ENCODE results near the gene CST9.

The CST9 gene, protein sequence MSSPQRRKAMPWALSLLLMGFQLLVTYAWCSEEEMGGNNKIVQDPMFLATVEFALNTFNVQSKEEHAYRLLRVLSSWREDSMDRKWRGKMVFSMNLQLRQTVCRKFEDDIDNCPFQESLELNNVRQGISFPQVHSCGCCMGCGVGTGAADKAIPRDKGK

DNA sequence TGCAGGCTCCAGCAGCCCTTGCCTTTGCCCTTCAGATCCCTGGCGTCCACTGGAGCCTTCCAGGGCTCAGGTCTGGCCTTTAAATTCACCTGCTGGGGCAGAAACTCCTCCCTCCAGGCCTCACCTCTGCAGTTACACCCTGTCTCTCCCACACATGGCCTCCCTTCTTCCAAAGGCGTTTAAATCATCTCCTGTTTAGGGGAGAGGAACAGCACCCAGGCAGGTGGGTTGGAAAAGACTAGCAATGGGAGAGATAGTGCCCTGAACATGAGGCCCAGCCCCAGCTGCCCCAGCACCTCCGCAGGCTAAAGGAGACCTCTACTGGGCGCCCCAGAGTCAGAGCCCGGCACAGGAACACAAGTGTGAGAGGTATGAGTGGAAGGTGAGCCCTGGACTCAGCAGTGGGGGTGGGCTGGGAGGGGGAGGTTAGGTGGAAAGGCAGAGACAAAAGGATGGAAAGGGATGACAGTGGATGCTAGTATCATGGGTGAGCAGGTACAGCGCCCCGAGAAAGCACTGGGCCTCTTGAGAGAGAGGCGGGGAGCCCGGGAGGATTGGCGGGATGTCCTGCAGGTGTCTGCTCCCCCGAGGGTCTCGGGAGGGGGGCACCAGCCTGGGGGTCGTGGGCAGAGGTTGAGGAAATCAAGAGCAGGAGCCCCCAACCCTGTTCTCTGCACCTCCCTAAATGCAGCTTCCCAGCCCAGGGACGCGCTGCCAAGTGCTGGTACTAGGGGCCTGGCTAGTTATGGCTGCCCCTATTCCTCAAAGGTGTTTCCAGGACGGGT lies at the start of gene CST9:
TSS of gene CST9 (minus strand) at position 51 of the 785 bp plus-strand sequence. CDS start 53 bp downstream, outside the sequence.
- TF ChIP-seq CTCF (IDR thresholded peaks at IDR 0.05; ENCODE audit: insufficient read depth, low read length, missing control alignments): no peak
- ChIA-PET CTCF (interaction anchor here (0.8 to 11.1 kb wide), 12 partner anchors 8 to 915 kb away, joined by 3 to 195 read pairs (median 5); partner anchors contain the start of genes CSTL1, NAPB and NXT1), POLR2A (no interaction called here)
- no peak for DNase-seq (ENCODE audit: low read depth, low spot score)
- no peak within 1 kb of the TSS for H3K4me3 ChIP-seq (ENCODE audit: low read depth, low read length)

- DNase-seq (ENCODE audit: low read depth, low spot score): no peak
- POLR2A ChIA-PET: no interaction called here
- CTCF ChIA-PET: interaction anchor here (1.5 kb wide), 1 partner anchor 14 kb away, joined by 7 read pairs; no protein-coding TSS in a partner anchor
- no peak for TF ChIP-seq CTCF (IDR thresholded peaks at IDR 0.05; ENCODE audit: insufficient read depth, low read length, missing control alignments)
- no peak overlapping the region for H3K4me3 ChIP-seq (ENCODE audit: low read depth, low read length)
Observed at GRCh38 chr20:23654717-23655116, 49.0 kb upstream of the CST9 start.

DNA sequence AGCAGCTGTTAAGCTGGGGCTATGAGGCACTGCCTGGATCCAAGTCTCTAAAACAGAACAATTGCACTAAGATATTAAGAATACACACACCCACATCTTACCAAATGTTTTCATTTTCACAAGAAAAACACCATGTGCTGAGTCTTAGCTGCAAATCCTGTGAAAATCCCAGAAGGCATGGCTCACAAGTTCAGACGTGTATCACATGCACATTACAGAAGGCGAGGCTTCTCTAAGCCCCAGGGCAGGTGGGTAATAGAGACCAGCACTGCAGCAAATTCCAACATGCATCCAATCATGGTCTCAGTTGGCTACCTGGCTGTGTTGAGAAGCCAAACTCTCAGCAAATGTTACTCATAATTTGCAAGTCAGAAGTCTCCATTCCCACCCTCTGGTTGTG lies 48.3 kb upstream of the CST9 start:
- no peak for TF ChIP-seq CTCF (IDR thresholded peaks at IDR 0.05; ENCODE audit: insufficient read depth, low read length, missing control alignments)
- DNase-seq (ENCODE audit: low read depth, low spot score): no peak
- CTCF ChIA-PET: interaction anchor here (1.5 kb wide), 1 partner anchor 15 kb away, joined by 7 read pairs; no protein-coding TSS in a partner anchor
- no peak overlapping the region for H3K4me3 ChIP-seq (ENCODE audit: low read depth, low read length)
- POLR2A ChIA-PET: no interaction called here

- ChIA-PET CTCF (interaction anchor here (2.0 kb wide), 1 partner anchor 15 kb away, joined by 5 read pairs; no protein-coding TSS in a partner anchor), POLR2A (no interaction called here)
- TF ChIP-seq CTCF (IDR thresholded peaks at IDR 0.05; ENCODE audit: insufficient read depth, low read length, missing control alignments): no peak
- DNase-seq (ENCODE audit: low read depth, low spot score): no peak
- no peak overlapping the region for H3K4me3 ChIP-seq (ENCODE audit: low read depth, low read length)
Observed at GRCh38 chr20:23653400-23653938, 47.8 kb upstream of the CST9 start.

DNA sequence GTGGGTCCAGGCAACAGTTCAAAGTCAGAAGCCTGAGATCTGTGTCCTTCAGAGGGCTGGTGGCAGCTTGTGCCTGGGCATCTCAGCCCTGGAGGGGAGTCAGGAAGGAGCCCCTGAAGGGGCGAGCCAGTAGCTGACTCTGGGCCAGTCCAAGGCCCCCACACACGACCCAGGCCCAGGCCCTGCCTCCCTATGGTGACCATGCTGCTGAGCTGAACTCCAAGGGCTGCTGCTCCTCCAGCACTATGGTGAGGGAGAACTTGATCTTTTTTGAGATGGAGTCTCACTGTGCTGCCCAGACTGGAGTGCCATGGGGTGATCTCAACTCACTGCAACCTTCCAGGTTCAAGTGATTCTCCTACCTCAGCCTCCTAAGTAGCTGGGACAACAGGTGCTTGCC lies 47.2 kb upstream of the CST9 start:
- H3K4me3 ChIP-seq (ENCODE audit: low read depth, low read length): no peak overlapping the region
- no peak for DNase-seq (ENCODE audit: low read depth, low spot score)
- TF ChIP-seq CTCF (IDR thresholded peaks at IDR 0.05; ENCODE audit: insufficient read depth, low read length, missing control alignments): no peak
- ChIA-PET CTCF (interaction anchor here (2.0 kb wide), 1 partner anchor 16 kb away, joined by 5 read pairs; no protein-coding TSS in a partner anchor), POLR2A (no interaction called here)

GRCh38 chr20:23652371-23652770 lies 46.7 kb upstream of the CST9 start:
- ChIA-PET POLR2A (no interaction called here), CTCF (interaction anchor here (2.0 kb wide), 1 partner anchor 16 kb away, joined by 5 read pairs; no protein-coding TSS in a partner anchor)
- no peak for DNase-seq (ENCODE audit: low read depth, low spot score)
- TF ChIP-seq CTCF (IDR thresholded peaks at IDR 0.05; ENCODE audit: insufficient read depth, low read length, missing control alignments): no peak
- H3K4me3 ChIP-seq (ENCODE audit: low read depth, low read length): no peak overlapping the region
